ENCODE results near the gene SLC13A3.

DNA sequence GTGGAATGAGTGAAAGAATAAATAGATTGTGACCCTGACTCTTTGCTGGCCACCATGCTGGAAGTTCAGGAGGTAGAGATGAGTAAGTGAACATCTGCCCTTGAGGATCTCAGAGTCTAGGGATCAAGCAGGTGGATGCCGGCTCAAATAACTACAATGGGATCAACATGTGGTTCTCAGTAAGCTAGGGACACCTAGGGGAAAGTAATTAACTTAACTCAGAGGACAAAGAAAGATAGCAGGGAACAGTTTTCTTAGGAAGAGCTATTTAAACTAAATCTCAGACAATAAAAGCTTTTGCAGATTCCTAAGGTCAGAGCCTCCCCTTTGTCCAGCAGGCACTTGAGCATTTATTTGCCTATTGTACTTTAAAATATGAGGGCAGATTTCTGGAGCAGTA lies 29.1 kb downstream of the SLC13A3 start:
- TF ChIP-seq, protein P1, sequence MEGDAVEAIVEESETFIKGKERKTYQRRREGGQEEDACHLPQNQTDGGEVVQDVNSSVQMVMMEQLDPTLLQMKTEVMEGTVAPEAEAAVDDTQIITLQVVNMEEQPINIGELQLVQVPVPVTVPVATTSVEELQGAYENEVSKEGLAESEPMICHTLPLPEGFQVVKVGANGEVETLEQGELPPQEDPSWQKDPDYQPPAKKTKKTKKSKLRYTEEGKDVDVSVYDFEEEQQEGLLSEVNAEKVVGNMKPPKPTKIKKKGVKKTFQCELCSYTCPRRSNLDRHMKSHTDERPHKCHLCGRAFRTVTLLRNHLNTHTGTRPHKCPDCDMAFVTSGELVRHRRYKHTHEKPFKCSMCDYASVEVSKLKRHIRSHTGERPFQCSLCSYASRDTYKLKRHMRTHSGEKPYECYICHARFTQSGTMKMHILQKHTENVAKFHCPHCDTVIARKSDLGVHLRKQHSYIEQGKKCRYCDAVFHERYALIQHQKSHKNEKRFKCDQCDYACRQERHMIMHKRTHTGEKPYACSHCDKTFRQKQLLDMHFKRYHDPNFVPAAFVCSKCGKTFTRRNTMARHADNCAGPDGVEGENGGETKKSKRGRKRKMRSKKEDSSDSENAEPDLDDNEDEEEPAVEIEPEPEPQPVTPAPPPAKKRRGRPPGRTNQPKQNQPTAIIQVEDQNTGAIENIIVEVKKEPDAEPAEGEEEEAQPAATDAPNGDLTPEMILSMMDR (IDR thresholded peaks at IDR 0.05; ENCODE audit: extremely low read depth in 1 of 2, insufficient read depth in 1 of 2, low read depth in 1 of 2, low read length in 2 of 2) = no peak
- TF ChIP-seq POLR2A (IDR thresholded peaks at IDR 0.05; ENCODE audit: low read depth, low read length) (no peak), POLR2AphosphoS5 (IDR thresholded peaks at IDR 0.05; ENCODE audit: insufficient read depth, low read depth, low read length) (no peak), MYC (IDR thresholded peaks at IDR 0.05; ENCODE audit: low read depth, low read length) (no peak), FOS (IDR thresholded peaks at IDR 0.05; ENCODE audit: borderline replicate concordance, insufficient read depth, low read length) (no peak)
